Endothelial cell of umbilical vein (primary cell): ENCODE data around the gene CETN1. TPM values are rescaled to one million over a fixed set of nuclear protein-coding genes. Genes with fewer than 3 reads are reported as not detected.

Experiments
- Bru-seq: library from RNA; stranded (reverse); fragments of 400-500 nt; gene quantifications from one replicate; lab custom pipeline; 2021; lab: Mats Ljungman, UMichigan
- BruChase-seq, 2 experiments: library from RNA; stranded (reverse); fragments of 400-500 nt; gene quantifications; one replicate each; lab custom pipeline; 2021; lab: Mats Ljungman, UMichigan
- BruUV-seq: library from RNA; stranded (reverse); fragments of 400-500 nt; replicated peaks from 2 replicates; lab custom pipeline; 2021; lab: Mats Ljungman, UMichigan
- CTCF ChIA-PET: fragments of 300-600, 350-600 bp; sonication (Branson Sonifier 250); formaldehyde crosslinking; loops from one replicate; lab custom pipeline; 2021; ENCODE audit warnings: antibody characterized with exemption, inconsistent platforms; lab: Charles Lee
- POLR2A ChIA-PET: fragments of 300-600, 350-600 bp; sonication (Branson Sonifier 250); formaldehyde crosslinking; loops from one replicate; lab custom pipeline; 2021; ENCODE audit warnings: antibody characterized with exemption, inconsistent platforms; lab: Charles Lee
- DNase-seq: peaks from one replicate; pipeline ENCODE4 v3.0.0-alpha.2; 2011; ENCODE audit warnings: low read depth, low spot score
- FAIRE-seq: peaks from 2 replicates; lab custom pipeline; 2011; peaks lifted over from hg19 to GRCh38; lab: Jason Lieb, UNC
- H2AFZ ChIP-seq: 2 replicates; pipeline ENCODE4 v1.6.0; 2012; ENCODE audit warnings: low read depth, low read length, control low read depth, inconsistent platforms
- H3K27ac ChIP-seq: 2 replicates; pipeline ENCODE4 v1.5.1; 2011; ENCODE audit warnings: low read depth, mild to moderate bottlenecking, control low read depth, low read length, moderate library complexity; ENCODE audit not compliant: insufficient read depth
- H3K27me3 ChIP-seq, 2 experiments: 2 replicates each; pipeline versions ENCODE4 v1.6.0 to v1.6.1; 2011; ENCODE audit warnings: low read length in 2 of 2, mixed read lengths in 1 of 2; ENCODE audit not compliant: control insufficient read depth in 2 of 2, insufficient read depth in 2 of 2
- H3K36me3 ChIP-seq, 2 experiments: 2 replicates in 1 of 2; 3 replicates in 1 of 2; pipeline ENCODE4 v1.5.1; 2011; ENCODE audit warnings: low read length in 2 of 2, mild to moderate bottlenecking in 1 of 2, moderate library complexity in 1 of 2; ENCODE audit not compliant: control insufficient read depth in 2 of 2, insufficient read depth in 2 of 2; ENCODE audit errors: extremely low read depth in 1 of 2
- H3K4me1 ChIP-seq: 3 replicates; pipeline ENCODE4 v1.5.1; 2011; ENCODE audit warnings: mild to moderate bottlenecking, low read length; ENCODE audit not compliant: control insufficient read depth, insufficient read depth; ENCODE audit errors: extremely low read depth
- H3K4me2 ChIP-seq: 2 replicates; pipeline ENCODE4 v1.6.1; 2011; ENCODE audit warnings: low read length, control low read depth, mixed read lengths; ENCODE audit not compliant: insufficient read depth
- H3K4me3 ChIP-seq, 3 experiments: fragments of 200-600 bp in 1 of 3; sonication (generic), shearing (Covaris generic) in 1 of 3; replicated peaks in 1 of 3; 2 replicates each; pipeline ENCODE4 v1.5.1; 2011 to 2016; ENCODE audit warnings: control low read depth in 3 of 3, low read length in 3 of 3, mild to moderate bottlenecking in 2 of 3, inconsistent platforms in 1 of 3, low read depth in 1 of 3, moderate library complexity in 1 of 3; ENCODE audit not compliant: insufficient read depth in 1 of 3
- H3K79me2 ChIP-seq: 2 replicates; pipeline ENCODE4 v1.6.0; 2012; ENCODE audit warnings: low read length, inconsistent platforms; ENCODE audit not compliant: control insufficient read depth, insufficient read depth
- H3K9ac ChIP-seq: replicated peaks from 2 replicates; pipeline ENCODE3; 2011; ENCODE audit warnings: low read length, control low read depth; ENCODE audit not compliant: insufficient read depth; ENCODE audit errors: extremely low read depth
- H3K9me1 ChIP-seq: replicated peaks from 3 replicates; pipeline ENCODE4 v1.6.0; 2011; ENCODE audit warnings: mild to moderate bottlenecking, low read length; ENCODE audit not compliant: control insufficient read depth, insufficient read depth; ENCODE audit errors: extremely low read depth
- H3K9me3 ChIP-seq: replicated peaks from 2 replicates; pipeline ENCODE4 v1.5.1; 2012; ENCODE audit warnings: low read length, inconsistent platforms; ENCODE audit not compliant: control insufficient read depth, insufficient read depth
- H4K20me1 ChIP-seq: replicated peaks from 2 replicates; pipeline ENCODE3; 2011; ENCODE audit warnings: mild to moderate bottlenecking, low read length; ENCODE audit not compliant: control insufficient read depth, insufficient read depth; ENCODE audit errors: extremely low read depth
- EZH2 ChIP-seq: IDR thresholded peaks from 2 replicates; pipeline ENCODE4 v1.6.1; 2012; ENCODE audit warnings: borderline replicate concordance, low read depth, mild to moderate bottlenecking, moderate library complexity, low read length, inconsistent platforms; ENCODE audit not compliant: severe bottlenecking
- FOS ChIP-seq: IDR thresholded peaks from 2 replicates; pipeline ENCODE4 v1.6.1; 2011; ENCODE audit warnings: mild to moderate bottlenecking, low read length, moderate library complexity, borderline replicate concordance; ENCODE audit not compliant: insufficient read depth
- GATA2 ChIP-seq: IDR thresholded peaks from 2 replicates; pipeline ENCODE4 v1.7.0; 2011; ENCODE audit warnings: low read depth, mild to moderate bottlenecking, moderate library complexity, mixed read lengths, low read length; ENCODE audit not compliant: insufficient read length, insufficient read depth
- JUN ChIP-seq: IDR thresholded peaks from 2 replicates; pipeline ENCODE4 v1.6.1; 2011; ENCODE audit warnings: borderline replicate concordance, low read depth; ENCODE audit not compliant: insufficient read length, insufficient read depth
- MAX ChIP-seq: IDR thresholded peaks from 2 replicates; pipeline ENCODE4 v1.6.1; 2011; ENCODE audit not compliant: insufficient read depth, insufficient read length
- MYC ChIP-seq: IDR thresholded peaks from one replicate; pipeline ENCODE4 v1.6.1; 2011; ENCODE audit warnings: mild to moderate bottlenecking, low read depth, low read length
- POLR2A ChIP-seq: IDR thresholded peaks from 2 replicates; pipeline ENCODE4 v1.6.1; 2012; ENCODE audit warnings: low read depth, mild to moderate bottlenecking, control low read depth, low read length
- POLR2AphosphoS5 ChIP-seq: IDR thresholded peaks from 2 replicates; pipeline ENCODE4 v1.6.1; 2012; ENCODE audit warnings: low read depth, mild to moderate bottlenecking, control low read depth, low read length, moderate library complexity; ENCODE audit not compliant: insufficient read depth
- dilution Hi-C: fragments of 300-500 bp; cut with MboI; formaldehyde crosslinking; loops from one replicate; pipeline ENCODE4 v1.15.0; 2019; ENCODE audit warnings: low sequenced_read_pairs; ENCODE audit not compliant: extremely low pct_ligation_motif_present
- intact Hi-C: fragments of 100-400 bp; cut with micrococcal nuclease; formaldehyde crosslinking; loops from one replicate; pipeline ENCODE4 v1.10.0; 2022
- long read RNA-seq: library from polyadenylated mRNA; stranded (forward); transcript quantifications from one replicate; pipeline ENCODE4 v2.0.0, GENCODE V29; 2021
- polyA minus RNA-seq, 3 experiments: library from RNA; depleted of rRNA, polyadenylated mRNA; stranded (reverse); fragments of >200 nt; gene quantifications; 1 replicate in 1 of 3; 2 replicates in 2 of 3; pipeline ENCODE4 v1.2.3, GENCODE V29; 2011
- polyA plus RNA-seq, 4 experiments: library from polyadenylated mRNA; depleted of rRNA in 3 of 4; stranded (reverse) in 3 of 4; unstranded in 1 of 4; fragments of >200 nt; gene quantifications; 2 replicates each; pipeline versions ENCODE4 v1.2.1 to v1.2.3, GENCODE V29; 2011 to 2012; ENCODE audit warnings: missing spikeins in 1 of 4
- total RNA-seq: library from RNA; stranded (reverse); gene quantifications from 2 replicates; pipeline ENCODE4 v1.2.3, GENCODE V29; 2021
- TF ChIP-seq, protein P1 (sequence below), 2 donors: IDR thresholded peaks; 1 replicate in 1 of 2; 2 replicates in 1 of 2; pipeline ENCODE4 v1.5.1; 2011; ENCODE audit warnings: low read length in 2 of 2, mild to moderate bottlenecking in 2 of 2, moderate library complexity in 2 of 2, control low read depth in 1 of 2, inconsistent platforms in 1 of 2, low read depth in 1 of 2; ENCODE audit not compliant: insufficient read depth in 1 of 2; ENCODE audit errors: extremely low read depth in 1 of 2

CETN1 gene
- total RNA-seq = not detected in 2 replicates
- polyA plus RNA-seq = not detected in 2 replicates
- polyA plus RNA-seq (2011; cell fraction: cytosol; rRNA removed) = not detected in 2 replicates
- not detected in 2 replicates for polyA plus RNA-seq (2011; cell fraction: nucleus; rRNA removed)
- polyA plus RNA-seq (2012) = not detected in 2 replicates
- polyA minus RNA-seq = not detected in 2 replicates
- polyA minus RNA-seq (2011; cell fraction: cytosol; rRNA and poly(A)+ RNA removed) = not detected
- not detected in 2 replicates for polyA minus RNA-seq (2011; cell fraction: nucleus; rRNA and poly(A)+ RNA removed)
- not detected for Bru-seq, nascent RNA
- not detected for BruChase-seq, experiment 1, labeled RNA remaining after a 6-hour chase
- BruChase-seq, experiment 2, labeled RNA remaining after a 2-hour chase = not detected
- long read RNA-seq = 0 reads

DNA sequence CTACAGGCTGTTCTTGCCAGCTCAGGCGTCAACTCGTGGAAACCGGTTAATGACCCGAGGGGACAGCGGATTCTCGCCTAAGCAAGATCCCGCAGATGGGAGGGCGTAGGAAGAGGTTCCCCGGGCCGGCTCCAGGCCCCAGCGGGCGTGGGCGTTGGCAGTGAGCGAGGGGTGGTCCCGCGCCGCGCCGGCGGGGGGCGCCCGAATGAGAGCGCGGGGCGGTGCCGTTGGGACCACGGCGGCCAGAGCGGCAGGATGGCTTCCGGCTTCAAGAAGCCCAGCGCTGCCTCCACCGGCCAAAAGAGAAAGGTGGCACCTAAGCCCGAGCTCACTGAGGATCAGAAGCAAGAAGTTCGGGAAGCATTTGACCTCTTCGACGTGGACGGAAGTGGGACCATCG lies at the start of gene CETN1:
Gene CETN1 (plus strand): TSS at position 227 of the 400 bp plus-strand sequence. CDS start 29 bp downstream, at position 256.
- DNase-seq (no peak), FAIRE-seq (no peak)
- Histone ChIP-seq H4K20me1 (no peaks in the 10 kb centered on the region), H3K9ac (no peak within 1 kb of the TSS), H3K4me1 (no peaks in the 10 kb centered on the region), H3K27me3 (peaks cover 0 to 2% of the 10 kb centered on the region in 2 experiments), H3K4me2 (no peak within 1 kb of the TSS), H3K9me1 (no peaks in the 10 kb centered on the region), H2AFZ (no peak within 1 kb of the TSS), H3K36me3 (no peaks in the 10 kb centered on the region), H3K9me3 (no peaks in the 10 kb centered on the region), H3K4me3 (no peak within 1 kb of the TSS), H3K27ac (no peak within 1 kb of the TSS), H3K79me2 (no peaks in the 10 kb centered on the region)
- ChIA-PET CTCF (no interaction called here), POLR2A (no interaction called here)
- TF ChIP-seq GATA2 (no peak), JUN (no peak), FOS (no peak)
- intact Hi-C loops (no loop called here), dilution Hi-C loops (no loop called here)
- BruUV-seq = no TSS peak

- H3K9me3 ChIP-seq = no peaks in the 10 kb centered on the region
- ChIA-PET CTCF (no interaction called here), POLR2A (no interaction called here)
- H3K27me3 ChIP-seq = no peaks in the 10 kb centered on the region
- no peak overlapping the region for H3K9ac ChIP-seq
- dilution Hi-C loops = no loop called here
- H3K4me1 ChIP-seq = peaks cover 10% of the 10 kb centered on the region
- H3K9me1 ChIP-seq = no peaks in the 10 kb centered on the region
- no peak overlapping the region for H3K4me3 ChIP-seq
- H3K79me2 ChIP-seq = no peaks in the 10 kb centered on the region
- FAIRE-seq = no peak
- H2AFZ ChIP-seq = no peak overlapping the region
- H3K4me2 ChIP-seq = no peak overlapping the region
- no peak overlapping the region for H3K27ac ChIP-seq
- no peaks in the 10 kb centered on the region for H3K36me3 ChIP-seq
- no peaks in the 10 kb centered on the region for H4K20me1 ChIP-seq
- no peak for DNase-seq
- TF ChIP-seq JUN (no peak), GATA2 (no peak), POLR2AphosphoS5 (no peak), MAX (no peak), POLR2A (no peak), MYC (no peak), EZH2 (no peak), FOS (no peak)
- TF ChIP-seq, protein P1, sequence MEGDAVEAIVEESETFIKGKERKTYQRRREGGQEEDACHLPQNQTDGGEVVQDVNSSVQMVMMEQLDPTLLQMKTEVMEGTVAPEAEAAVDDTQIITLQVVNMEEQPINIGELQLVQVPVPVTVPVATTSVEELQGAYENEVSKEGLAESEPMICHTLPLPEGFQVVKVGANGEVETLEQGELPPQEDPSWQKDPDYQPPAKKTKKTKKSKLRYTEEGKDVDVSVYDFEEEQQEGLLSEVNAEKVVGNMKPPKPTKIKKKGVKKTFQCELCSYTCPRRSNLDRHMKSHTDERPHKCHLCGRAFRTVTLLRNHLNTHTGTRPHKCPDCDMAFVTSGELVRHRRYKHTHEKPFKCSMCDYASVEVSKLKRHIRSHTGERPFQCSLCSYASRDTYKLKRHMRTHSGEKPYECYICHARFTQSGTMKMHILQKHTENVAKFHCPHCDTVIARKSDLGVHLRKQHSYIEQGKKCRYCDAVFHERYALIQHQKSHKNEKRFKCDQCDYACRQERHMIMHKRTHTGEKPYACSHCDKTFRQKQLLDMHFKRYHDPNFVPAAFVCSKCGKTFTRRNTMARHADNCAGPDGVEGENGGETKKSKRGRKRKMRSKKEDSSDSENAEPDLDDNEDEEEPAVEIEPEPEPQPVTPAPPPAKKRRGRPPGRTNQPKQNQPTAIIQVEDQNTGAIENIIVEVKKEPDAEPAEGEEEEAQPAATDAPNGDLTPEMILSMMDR (IDR thresholded peaks at IDR 0.05; ENCODE audit: extremely low read depth in 1 of 2, insufficient read depth in 1 of 2, low read depth in 1 of 2, low read length in 2 of 2) = no peak
- BruUV-seq = no TSS peak
- intact Hi-C loops = no loop called here
Measured at GRCh38 chr18:532018-532417, 48.2 kb upstream of the CETN1 start.
